GM18511 (cell line): Measurements from ENCODE around the gene DHRS11.
A peak's percentile ranks its signal among the peaks of the same experiment; 100 is the strongest.

Source experiments
- ATAC-seq: cut with Tn5 transposase; IDR thresholded peaks from one replicate; pipeline ENCODE4 v1.9.1; 2021; ENCODE audit warnings: mild to moderate bottlenecking, moderate library complexity; ENCODE audit not compliant: unreplicated experiment

DHRS11 gene

DNA sequence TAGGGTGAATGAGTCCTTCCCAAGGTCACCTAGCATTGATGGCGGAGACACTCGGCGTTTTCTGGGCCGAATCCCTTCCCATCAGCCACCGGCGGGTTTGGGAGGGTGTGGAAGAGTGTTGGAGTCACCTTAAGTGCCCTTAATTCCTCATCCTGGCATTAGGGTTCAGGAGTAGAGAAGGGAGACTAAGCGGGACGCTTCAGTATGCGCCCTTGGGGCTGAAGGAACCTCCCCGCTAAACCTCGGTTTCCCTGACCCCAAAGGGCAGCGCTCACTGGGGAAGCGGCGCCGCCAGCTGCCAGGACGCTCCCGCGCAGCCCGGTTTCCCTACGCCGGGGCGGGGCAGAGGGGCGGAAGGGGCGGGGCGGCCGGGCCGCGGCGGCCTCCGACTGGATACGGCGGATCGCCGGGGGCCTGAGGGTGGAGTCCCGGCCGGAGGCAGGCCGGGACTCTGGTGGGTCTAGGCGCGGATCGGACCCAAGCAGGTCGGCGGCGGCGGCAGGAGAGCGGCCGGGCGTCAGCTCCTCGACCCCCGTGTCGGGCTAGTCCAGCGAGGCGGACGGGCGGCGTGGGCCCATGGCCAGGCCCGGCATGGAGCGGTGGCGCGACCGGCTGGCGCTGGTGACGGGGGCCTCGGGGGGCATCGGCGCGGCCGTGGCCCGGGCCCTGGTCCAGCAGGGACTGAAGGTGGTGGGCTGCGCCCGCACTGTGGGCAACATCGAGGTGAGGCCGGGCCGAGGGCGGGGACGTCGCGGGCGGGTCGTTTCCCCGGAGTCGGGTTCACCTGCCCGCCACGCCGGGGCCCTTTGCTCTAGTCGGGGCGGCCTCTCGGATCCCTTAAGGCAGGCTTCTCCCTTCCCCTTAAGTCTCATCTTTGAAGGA is at the start of gene DHRS11:
Gene DHRS11, plus strand, starts transcription at position 446 of the 882 bp plus-strand sequence. Its CDS starts 131 bp downstream, at position 577.
- peak; percentile 78 for ATAC-seq

GRCh38 chr17:36542755-36543154 is 48.9 kb upstream of the DHRS11 start:
- ATAC-seq: no peak

DNA sequence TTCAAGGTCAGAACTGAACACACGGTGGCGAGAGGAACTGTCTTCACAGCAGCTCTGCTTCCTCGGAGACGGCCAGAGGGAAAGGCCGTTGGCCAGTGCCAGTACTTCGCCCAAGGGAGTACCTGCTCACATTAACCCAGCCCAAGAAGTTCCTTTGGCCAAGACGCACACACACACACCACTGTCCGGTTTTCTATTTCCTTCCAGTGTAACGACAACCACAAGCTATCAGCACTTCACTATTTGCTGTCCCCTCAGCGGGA is 47.7 kb upstream of the DHRS11 start:
- ATAC-seq: no peak

DNA sequence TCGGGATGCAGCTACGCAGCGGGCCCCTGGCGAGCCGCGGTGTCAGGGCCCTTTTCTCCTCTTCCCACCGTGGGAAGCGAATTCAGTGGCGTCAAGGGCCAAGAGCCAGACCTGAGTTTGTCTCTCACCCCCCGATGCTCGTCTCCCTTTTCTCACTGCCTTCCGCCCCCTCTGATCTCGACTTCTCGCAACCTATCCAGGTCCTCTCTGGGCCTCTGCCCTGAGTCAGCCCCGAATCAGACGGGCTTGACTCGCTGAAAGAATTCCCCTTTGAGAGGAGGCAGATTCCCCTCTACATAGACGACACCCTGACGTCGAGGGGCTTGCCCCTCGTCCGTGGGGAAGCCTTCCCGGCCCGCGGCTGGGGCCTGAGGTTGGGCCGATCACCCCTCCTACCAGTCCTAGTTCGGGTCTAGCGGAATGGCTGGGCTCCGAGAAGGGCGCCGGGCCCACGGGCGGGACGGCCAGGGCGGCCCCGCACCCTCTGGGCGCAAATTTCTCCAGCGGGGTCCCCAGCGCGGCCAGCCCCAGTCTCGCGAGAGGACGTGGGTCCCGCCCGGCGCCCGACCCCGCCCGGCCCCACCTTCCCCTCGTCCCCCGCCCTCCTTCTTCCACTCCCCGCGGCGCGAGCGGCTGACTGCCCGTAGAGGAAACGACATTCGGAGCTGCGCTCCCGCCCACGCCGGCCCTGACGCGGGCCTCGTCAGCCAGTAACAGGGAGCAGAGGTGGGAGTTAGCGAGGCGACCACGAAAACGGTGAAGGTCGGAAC is 47.2 kb upstream of the DHRS11 start, which contains the start of gene GGNBP2:
Gene GGNBP2, plus strand, starts transcription at position 613 of the 770 bp plus-strand sequence. CDS start 806 bp downstream, outside the sequence.
- ATAC-seq: peak; percentile 56

DNA sequence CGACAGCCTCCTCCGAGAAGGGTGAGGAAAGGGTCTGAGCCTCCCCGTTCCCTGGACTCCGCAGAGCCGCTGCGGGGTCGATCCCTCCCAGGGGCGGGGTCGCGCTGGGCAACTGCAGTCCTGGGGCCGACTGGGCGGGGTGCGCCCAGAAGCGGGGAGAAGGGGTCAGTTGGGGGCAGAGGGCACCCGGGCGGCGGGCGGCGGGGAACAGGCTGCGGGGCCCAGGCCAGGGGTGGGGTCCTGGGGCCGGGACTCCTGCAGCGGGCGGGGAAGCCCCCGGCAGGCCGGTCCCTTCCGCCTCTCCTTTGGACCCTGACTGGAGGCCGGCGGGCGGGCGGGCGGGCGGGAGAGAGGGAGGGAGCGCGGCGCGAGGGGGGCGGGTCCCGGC is 46.6 kb upstream of the DHRS11 start:
- ATAC-seq: peak; percentile 37

GRCh38 chr17:36545465-36546417 is 45.9 kb upstream of the DHRS11 start:
- peak; percentile 79 for ATAC-seq

GRCh38 chr17:36546418-36547093 is 45.1 kb upstream of the DHRS11 start:
- ATAC-seq: no peak

DNA sequence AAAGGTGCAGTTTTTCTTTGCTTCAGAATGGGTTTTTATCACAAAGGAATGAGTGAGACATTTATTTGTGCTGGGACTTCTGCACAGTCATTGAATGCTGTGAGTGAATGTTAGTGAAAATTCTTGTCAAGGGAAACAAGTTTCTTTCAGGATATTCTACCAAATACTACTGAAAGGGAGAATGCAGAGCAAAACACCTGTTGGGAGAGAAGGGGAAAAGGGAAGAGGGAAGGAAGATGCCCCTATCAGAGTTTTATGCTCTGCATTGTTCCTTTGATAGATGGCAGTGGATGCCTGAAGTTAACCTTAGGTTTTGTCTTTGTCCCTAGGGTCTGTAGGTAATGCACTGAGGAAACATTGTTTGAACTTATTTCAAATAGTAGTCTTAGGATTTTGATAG is 43.9 kb upstream of the DHRS11 start:
- no peak for ATAC-seq

GRCh38 chr17:36550491-36551417 is 40.9 kb upstream of the DHRS11 start:
- no peak for ATAC-seq

DNA sequence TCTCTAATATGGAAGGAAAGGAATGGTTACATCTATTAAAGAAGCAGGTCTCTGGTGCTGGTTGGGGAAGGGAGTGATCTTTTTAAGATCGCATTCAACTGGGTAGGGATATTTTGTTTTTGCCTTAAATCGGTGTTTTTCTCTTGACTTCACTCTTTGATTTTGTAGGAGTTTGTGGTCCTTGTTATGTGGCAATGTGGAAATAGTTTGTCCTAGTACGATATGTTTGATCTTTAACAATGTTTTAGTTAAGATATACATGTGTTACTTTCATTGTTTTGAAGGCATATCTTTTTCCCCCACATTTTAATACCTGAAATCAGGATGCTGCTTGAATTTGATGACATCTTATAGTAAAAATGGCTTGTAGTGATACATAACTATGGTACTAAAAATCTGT is 38.2 kb upstream of the DHRS11 start:
- ATAC-seq: no peak

DNA sequence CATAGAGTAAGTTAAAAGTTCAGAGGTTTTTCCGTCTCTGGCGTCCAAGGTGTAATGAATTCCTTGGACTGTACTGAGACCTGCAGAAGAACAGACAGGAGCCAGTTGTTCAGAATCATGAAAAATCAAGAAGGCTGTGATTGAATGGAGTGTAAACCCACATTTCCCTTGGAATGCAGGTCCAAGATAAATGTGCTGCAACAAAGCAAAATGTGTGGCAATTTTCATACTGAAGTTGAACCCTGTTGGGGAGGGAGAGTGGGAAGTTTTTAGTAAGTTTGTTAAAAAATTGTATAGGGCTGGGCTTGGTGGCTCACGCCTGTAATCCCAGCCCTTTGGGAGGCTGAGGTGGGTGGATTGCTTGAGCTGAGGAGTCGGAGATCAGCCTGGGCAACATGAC is 25.6 kb upstream of the DHRS11 start:
- no peak for ATAC-seq

GRCh38 chr17:36575028-36575427 is 16.7 kb upstream of the DHRS11 start:
- ATAC-seq: no peak

DNA sequence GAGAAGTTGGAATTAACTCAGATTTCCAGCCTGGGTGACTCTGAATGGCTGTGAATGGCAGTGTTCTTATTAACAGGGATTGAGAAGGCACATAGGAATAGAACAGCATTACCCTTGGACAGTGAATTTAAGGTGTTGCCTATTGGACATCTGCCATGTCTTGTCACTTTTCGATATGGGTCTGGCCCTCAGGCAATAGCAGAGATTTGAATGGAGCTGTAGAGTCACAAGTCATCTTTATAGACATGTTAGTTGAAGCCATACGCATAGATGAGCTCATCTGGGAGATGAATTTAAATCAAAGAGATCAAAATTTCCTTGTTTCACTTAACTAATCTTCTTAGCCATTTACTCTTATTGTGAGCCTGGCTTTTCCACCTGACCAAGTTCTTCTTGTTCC is 14.9 kb upstream of the DHRS11 start:
- no peak for ATAC-seq

DNA sequence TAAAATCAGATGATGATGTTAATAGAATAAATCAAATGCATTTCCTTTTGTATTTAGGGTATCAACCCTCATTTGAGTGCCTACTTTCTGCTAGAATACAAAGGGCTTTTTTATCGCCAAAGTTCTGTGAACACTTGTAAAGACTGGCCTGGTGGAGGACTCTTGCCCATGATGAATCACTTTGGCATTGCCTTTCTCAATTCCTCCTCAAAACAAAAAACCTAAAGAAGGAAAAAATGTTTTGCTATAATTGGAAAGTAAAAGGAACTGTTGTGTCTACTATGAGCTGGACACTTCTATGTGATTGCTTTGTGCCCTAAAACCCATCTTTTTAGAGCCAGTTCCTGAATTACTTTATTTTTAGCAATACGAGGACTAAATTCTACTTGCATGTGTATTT is 13.0 kb upstream of the DHRS11 start:
- no peak for ATAC-seq

DNA sequence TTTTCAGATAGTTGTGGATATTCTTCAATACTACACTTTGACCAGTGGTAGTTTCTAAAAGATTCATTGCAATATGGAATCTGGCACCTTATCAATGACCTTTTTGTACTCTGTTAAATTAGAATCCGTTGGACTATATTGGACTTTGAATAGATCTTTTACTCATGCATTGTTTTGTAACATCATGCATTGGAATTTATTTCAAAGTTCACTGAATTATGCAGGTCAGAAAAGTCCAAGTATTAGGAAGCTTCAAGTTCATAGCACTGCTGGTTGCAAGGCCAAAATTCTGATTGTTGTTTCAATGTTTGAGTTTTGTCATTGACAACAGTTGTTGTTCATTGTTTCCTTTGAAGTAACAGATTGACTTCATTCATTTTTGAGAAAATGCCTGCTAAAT is 7.9 kb upstream of the DHRS11 start:
- no peak for ATAC-seq

- ATAC-seq: no peak
These were observed 5.5 kb upstream of the DHRS11 start for GRCh38 chr17:36586138-36586537.

DNA sequence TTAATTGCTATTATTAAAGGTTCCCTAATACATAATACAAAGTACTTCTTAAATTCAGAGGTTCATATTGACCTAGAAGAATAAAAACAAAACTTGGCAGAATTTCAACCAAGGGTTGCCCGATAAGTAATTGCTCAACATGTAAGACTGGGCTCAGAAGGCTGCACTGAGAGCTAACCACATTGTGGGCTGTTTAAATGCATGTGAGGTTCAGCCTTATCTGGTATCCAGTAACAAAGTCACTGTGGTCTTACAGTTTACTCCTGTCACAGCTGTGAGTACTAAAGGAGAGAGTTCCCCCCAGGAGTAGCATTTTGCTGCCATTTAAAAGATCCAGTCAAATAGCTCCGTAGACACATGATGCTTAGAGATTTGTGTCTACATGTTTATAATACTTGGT is 1.6 kb upstream of the DHRS11 start:
- no peak for ATAC-seq

- ATAC-seq: no peak
These were observed 637 bp downstream of the DHRS11 start for GRCh38 chr17:36592316-36592715.

DNA sequence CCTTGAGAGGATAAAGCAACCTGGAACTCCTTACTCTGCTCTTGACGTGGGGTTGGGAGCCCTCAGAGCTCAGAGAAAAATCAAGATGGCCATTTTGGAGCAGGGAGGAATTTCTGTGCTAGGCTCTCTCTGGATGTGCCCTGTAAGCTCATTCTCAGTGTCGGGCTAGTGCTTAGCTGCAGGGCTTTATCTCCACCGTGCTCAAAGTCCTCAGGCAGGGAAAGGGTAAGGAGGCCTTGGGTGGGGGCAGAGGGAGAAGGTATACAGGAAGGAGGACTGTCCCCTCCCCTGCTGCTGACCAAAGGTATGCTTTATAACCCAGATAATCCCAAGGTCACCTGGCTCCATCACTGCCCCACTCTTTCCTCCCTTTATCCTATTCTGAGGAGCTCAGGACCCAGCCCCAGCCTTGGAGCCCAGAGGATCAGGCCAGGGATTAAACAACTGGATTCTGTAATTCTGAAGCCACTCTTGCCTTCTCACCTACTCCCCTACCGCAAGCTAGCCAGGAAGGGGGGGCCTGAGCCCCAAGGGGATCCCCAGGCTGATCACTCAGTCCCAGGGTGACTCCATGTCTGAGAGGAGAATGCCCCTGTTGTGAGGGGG is 1.1 kb downstream of the DHRS11 start:
- no peak for ATAC-seq
